HG03066 (cell line): Measurements from ENCODE around the gene ACSBG1.
"Not testable (repeated sequence)": the region's sequence is repeated elsewhere in the genome, so short reads cannot be mapped to it uniquely, and the experiment has no call there.

ENCODE experiments used
- ATAC-seq: cut with Tn5 transposase; IDR thresholded peaks from one replicate; pipeline ENCODE4 v1.9.1; 2021; ENCODE audit warnings: low read depth; ENCODE audit not compliant: unreplicated experiment

Gene ACSBG1

GRCh38 chr15:78171864-78172472 is 62.4 kb downstream of the ACSBG1 start:
- no peak for ATAC-seq

- peak; percentile 70 for ATAC-seq
These were observed 63.3 kb downstream of the ACSBG1 start for GRCh38 chr15:78170848-78171773.

GRCh38 chr15:78168608-78169007 is 65.8 kb downstream of the ACSBG1 start:
- ATAC-seq, result no peak

- peak; percentile 67 for ATAC-seq
These were observed 67.0 kb downstream of the ACSBG1 start for GRCh38 chr15:78167227-78167888.

- ATAC-seq, result no peak
These were observed 70.4 kb downstream of the ACSBG1 start for GRCh38 chr15:78164010-78164409.

GRCh38 chr15:78162038-78162437 is 72.3 kb downstream of the ACSBG1 start:
- no peak for ATAC-seq

GRCh38 chr15:78159395-78159794 is 75.0 kb downstream of the ACSBG1 start:
- ATAC-seq, result no peak

GRCh38 chr15:78157203-78157602 is 77.2 kb downstream of the ACSBG1 start:
- ATAC-seq, result no peak

GRCh38 chr15:78156653-78157052 is 77.7 kb downstream of the ACSBG1 start:
- ATAC-seq, result no peak

GRCh38 chr15:78155355-78155939 is 78.9 kb downstream of the ACSBG1 start:
- ATAC-seq, result no peak

- ATAC-seq, result no peak
These were observed 79.4 kb downstream of the ACSBG1 start for GRCh38 chr15:78154955-78155354.

GRCh38 chr15:78151075-78151474 is 83.3 kb downstream of the ACSBG1 start:
- not testable (repeated sequence) for ATAC-seq

- no peak for ATAC-seq
These were observed 84.3 kb downstream of the ACSBG1 start for GRCh38 chr15:78149805-78150751.

- peak; percentile 85 for ATAC-seq
These were observed 85.1 kb downstream of the ACSBG1 start, which contains the start of gene IDH3A for GRCh38 chr15:78149068-78149804. Gene IDH3A (plus strand): TSS chr15:78149362. CDS start chr15:78149404, 42 bp downstream.

GRCh38 chr15:78148392-78149067 is 85.8 kb downstream of the ACSBG1 start:
- peak; percentile 3 for ATAC-seq

- ATAC-seq, result no peak
These were observed 86.8 kb downstream of the ACSBG1 start for GRCh38 chr15:78147566-78147965.

GRCh38 chr15:78146425-78147154 is 87.8 kb downstream of the ACSBG1 start:
- ATAC-seq, result no peak

GRCh38 chr15:78142332-78142731 is 92.0 kb downstream of the ACSBG1 start:
- no peak for ATAC-seq
